GM12878 (cell line): ENCODE data around the gene SLC35E1.

Experiments used
- CEBPZ ChIP-seq: fragments of 150-350 bp; IDR thresholded peaks from 2 replicates; pipeline ENCODE4 v1.6.1; 2016; ENCODE audit warnings: low read depth, low read length
- EZH2 ChIP-seq: IDR thresholded peaks from 2 replicates; pipeline ENCODE4 v1.6.1; 2012; ENCODE audit warnings: low read depth, mild to moderate bottlenecking, control low read depth, inconsistent platforms, low read length, borderline replicate concordance; ENCODE audit not compliant: control insufficient read depth
- GABPA ChIP-seq: IDR thresholded peaks from 2 replicates; pipeline ENCODE4 v1.6.1; 2014; ENCODE audit warnings: antibody characterized with exemption, low read depth, mild to moderate bottlenecking, inconsistent platforms
- MAX ChIP-seq: IDR thresholded peaks from 2 replicates; pipeline ENCODE4 v1.6.1; 2012; ENCODE audit warnings: low read depth, low read length, improper control_type of control experiment
- POLR2A ChIP-seq: IDR thresholded peaks from 2 replicates; pipeline ENCODE4 v1.6.1; 2011; ENCODE audit warnings: low read depth, mild to moderate bottlenecking, low read length
- SIN3A ChIP-seq: IDR thresholded peaks from 2 replicates; pipeline ENCODE4 v1.6.1; 2012; ENCODE audit warnings: low read depth, low read length, improper control_type of control experiment
- SP1 ChIP-seq: IDR thresholded peaks from one replicate; pipeline ENCODE4 v1.6.1; 2011; ENCODE audit warnings: low read depth, low read length
- SUPT20H ChIP-seq: IDR thresholded peaks from 2 replicates; pipeline ENCODE4 v1.6.1; 2011; ENCODE audit warnings: low read depth, mild to moderate bottlenecking, low read length, moderate library complexity, borderline replicate concordance; ENCODE audit not compliant: control insufficient read depth
- ZNF274 ChIP-seq: IDR thresholded peaks from one replicate; pipeline ENCODE4 v1.8.0; 2011; ENCODE audit not compliant: insufficient read length, insufficient read depth

DNA sequence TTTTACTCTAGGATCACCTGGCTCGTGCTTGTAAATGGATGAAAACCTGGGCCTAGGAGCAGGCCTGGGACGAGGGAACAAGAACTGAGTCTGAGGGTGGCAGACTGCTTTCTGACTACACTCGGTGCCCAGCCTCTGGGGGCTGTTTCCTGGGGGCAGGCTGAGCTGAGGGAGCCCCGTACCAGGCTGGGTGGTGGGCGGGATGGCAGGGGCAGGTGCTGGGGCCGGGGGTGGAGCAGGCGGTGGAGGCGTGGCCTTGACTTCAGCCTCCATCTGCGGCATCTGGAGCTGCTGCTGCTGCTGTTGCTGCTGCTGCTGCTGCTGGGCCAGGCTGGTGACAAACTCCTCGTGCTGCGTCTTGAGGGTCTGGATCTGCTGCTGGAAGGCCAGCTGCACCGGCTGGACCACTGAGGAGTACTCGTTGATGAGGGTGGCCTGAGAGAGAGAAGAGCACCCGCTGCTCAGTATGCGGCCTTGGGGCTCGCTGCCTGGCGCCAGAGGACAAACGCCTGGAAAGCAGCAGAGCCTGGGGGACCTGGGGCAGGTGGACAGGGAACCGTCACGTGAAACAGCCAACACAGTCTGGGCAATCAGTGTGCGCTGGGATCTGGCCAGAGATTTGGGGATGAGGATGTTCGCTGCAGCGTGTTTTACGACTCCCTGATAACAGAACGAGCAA is 42.6 kb downstream of the SLC35E1 start:
- TF ChIP-seq EZH2 (no peak), ZNF274 (no peak), SIN3A (no peak), SUPT20H (no peak), CEBPZ (no peak), POLR2A (no peak), GABPA (no peak), SP1 (no peak), MAX (no peak)
